GM18507 (cell line): ENCODE data around the gene NEUROG1.
"Not testable (repeated sequence)": the region's sequence is repeated elsewhere in the genome, so short reads cannot be mapped to it uniquely, and the experiment has no call there.

Experiments used
- DNase-seq: peaks from one replicate; pipeline ENCODE4 v3.0.0; 2011; ENCODE audit warnings: low read depth; ENCODE audit not compliant: insufficient read length; ENCODE audit errors: extremely low spot score
- FAIRE-seq: peaks from 2 replicates; lab custom pipeline; 2011; peaks lifted over from hg19 to GRCh38; lab: Jason Lieb, UNC

NEUROG1 gene

GRCh38 chr5:135502836-135503520 is 32.8 kb downstream of the NEUROG1 start:
- no peak for DNase-seq
- FAIRE-seq: no peak

- FAIRE-seq: no peak
- DNase-seq: no peak
Observed at GRCh38 chr5:135501965-135502364, 33.8 kb downstream of the NEUROG1 start.

- FAIRE-seq (no peak), DNase-seq (no peak)
Observed at GRCh38 chr5:135498637-135498995, 37.1 kb downstream of the NEUROG1 start.

DNA sequence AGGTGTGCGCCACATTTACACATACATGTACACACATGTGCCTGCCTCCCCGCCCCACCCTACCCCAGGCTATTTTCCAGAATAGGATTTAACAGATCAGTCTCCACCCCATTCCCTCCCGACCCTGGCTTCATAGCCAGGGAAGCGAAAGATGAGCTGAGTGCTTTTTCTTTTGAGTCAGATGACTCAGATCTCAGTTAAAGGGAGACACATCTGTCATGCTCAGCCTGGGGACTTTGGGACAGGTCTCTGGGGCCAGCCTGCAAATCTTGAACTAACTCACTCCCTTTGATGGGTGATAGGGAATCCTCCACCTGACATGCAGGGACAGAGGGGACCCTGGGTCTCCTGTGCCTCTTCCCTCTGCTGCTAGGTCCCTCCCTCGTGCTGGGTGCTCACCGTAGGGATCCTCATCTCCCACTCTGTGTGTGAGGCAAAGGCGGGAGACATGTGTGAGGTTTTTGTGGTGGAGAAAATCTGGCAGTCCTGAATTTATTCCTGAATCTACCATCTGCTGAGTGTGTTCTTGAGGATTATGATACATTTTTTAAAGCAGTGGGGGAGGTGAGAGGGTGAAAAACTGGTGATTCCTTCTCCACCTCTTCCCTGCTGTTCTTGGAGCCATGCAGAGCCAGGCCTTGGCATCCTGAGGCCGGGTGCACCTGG is 37.7 kb downstream of the NEUROG1 start:
- FAIRE-seq: no peak
- no peak for DNase-seq

- not testable (repeated sequence) for DNase-seq, FAIRE-seq
Observed at GRCh38 chr5:135495531-135495930, 40.2 kb downstream of the NEUROG1 start.

DNA sequence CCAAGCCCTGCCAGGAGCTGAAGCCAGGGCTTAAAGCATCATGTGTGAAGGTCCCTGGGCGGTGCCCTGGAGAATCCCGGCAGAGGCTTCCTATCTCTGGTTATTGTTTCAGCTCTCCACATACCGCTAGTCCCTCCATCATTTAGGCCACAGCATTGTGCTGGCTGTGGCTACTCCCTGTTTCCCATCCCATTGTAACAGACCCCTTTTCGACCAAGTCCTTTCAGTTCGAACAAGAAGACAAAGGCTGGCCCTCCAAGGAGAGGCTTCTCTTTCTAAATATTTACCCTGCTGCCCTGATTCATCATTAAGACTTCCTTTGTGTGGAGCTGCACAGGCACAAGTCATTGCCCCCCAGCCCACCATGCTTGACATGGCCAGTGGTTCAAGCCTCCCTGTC is 41.6 kb downstream of the NEUROG1 start:
- DNase-seq: no peak
- FAIRE-seq: no peak

GRCh38 chr5:135493406-135494180 is 42.2 kb downstream of the NEUROG1 start:
- no peak for DNase-seq
- FAIRE-seq: no peak

DNA sequence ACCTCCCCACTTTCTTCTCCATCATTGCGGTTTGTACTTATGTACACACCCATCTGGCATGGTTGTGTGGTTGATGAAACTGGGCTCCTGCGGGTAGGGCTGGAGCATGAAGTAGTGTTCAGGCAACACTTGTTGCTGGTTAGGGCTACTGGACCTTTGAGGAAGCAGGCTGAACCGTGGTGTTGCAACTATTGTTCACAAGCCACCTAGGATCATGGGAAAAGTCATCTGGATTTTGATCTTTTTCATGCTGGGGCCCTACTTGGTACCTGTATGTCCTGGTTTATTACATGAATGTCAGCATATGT is 43.5 kb downstream of the NEUROG1 start:
- FAIRE-seq (no peak), DNase-seq (no peak)

DNA sequence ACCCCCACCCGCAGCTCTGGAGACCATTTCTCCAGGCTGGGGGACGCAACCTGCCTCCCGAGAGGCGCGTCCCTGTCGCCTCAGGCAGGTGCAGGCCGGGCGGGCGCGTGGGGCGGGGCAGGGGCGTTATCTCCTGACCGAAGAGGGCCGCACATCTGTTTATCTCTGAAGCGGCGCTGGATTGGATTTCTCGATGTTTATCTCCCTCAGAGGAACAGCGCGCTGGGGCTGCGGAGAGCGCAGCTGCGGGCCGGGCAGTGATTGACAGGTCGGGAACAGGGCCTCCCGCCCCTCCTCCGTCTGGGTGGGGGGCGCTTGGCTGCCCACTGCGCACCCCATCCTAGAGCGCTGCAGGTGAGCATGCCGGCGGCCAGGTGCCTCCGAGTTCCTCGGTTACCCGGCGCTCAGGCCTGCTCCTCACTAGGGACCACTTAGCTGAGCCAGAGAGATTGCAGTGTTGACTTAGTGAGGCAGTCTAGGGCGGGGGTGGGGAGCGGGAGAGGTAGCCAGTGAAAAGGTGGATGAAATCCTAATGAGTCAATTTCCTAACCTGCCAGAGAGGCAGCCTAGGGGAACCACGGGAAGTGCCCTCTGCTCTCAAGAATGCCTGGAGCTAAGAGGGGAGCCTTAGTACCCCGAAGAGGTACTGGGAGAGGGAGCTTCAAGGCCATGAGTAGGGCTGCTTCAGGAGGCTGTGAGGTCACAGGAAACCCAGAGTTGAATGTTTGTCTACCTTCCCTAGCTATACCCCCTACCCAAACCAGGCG is 44.0 kb downstream of the NEUROG1 start:
- FAIRE-seq (no peak), DNase-seq (no peak)

- no peak for DNase-seq
- FAIRE-seq: no peak
Observed at GRCh38 chr5:135491038-135491551, 44.7 kb downstream of the NEUROG1 start.

DNA sequence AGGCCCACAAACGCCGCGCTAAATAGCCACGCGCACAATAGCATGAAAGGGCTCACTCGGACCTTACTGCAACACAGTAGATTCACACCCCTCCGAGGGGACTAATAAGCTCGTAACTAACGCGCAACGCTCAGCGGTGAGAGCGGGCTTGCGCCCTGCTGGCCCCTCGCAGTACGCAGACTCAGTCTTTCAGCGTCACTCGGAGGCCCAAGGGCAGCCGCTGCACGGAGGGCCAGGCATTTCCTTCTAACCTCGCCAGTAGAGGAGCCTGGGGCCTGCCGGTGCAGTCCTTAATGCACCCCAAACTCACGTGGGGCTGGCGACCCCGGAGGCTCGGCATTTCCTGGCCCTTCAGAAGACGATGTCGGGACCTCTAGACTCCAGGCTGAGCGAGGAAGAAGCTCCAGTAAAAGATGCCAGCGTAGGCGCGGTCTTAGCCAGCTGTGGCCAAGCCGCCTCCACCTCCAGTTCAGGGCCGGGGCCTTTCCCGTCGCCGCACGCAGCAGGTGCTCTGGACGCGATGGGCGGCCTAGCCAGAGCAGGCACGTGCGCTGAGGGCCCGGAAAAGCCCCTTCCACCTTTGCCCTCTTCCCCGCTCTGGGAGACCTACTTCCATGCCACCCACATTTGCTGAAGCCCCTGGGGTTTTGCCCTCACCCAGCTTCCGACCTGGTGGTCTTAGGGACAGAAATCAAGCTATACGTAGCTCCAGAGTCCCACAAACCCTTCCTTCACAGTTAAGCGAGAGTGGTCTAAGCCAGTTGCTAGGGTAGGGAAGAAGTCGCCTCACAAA is 45.3 kb downstream of the NEUROG1 start:
- FAIRE-seq (no peak), DNase-seq (no peak)

GRCh38 chr5:135489466-135490244 is 46.1 kb downstream of the NEUROG1 start:
- no peak for FAIRE-seq

DNA sequence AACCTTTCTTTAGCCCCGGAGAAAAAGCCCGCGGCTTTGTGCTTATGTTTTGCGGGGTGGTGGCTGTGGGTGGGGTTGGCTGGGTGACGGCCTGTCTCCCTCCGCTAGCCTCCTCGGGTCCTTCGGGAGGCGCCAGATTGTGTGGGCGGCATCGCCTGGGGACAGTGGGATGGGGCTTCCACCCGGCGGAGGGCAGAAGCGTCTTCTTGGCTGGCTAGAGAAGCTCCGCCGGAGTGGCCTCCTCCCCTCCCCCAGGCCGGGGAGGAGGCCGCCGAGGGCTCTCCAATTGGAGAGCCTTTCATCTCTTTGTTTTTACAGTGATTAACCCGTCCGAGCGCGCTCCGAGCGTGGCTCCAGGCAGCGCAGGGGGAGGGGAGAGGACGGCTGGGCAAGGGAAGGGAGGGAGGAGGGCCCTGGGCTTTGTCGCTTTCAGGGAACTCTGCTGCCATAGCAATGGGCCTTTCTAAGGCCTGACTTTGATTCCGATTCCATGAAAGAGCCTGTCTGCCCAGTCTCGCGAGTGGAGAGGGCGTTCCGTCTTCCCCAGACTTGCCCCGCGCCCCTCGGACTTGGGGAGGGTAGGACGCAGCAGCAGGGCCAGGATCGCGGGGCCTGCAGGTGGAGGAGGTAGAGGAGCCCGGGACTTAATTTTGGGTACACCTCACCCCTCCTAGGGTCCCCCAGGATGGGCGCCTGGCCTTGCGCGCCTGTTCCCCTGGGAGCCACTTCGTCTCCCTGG is 46.9 kb downstream of the NEUROG1 start:
- DNase-seq (no peak), FAIRE-seq (no peak)

More at GRCh38 chr5:135489466-135490244, 46.1 kb downstream of the NEUROG1 start:
- DNase-seq: no peak

DNA sequence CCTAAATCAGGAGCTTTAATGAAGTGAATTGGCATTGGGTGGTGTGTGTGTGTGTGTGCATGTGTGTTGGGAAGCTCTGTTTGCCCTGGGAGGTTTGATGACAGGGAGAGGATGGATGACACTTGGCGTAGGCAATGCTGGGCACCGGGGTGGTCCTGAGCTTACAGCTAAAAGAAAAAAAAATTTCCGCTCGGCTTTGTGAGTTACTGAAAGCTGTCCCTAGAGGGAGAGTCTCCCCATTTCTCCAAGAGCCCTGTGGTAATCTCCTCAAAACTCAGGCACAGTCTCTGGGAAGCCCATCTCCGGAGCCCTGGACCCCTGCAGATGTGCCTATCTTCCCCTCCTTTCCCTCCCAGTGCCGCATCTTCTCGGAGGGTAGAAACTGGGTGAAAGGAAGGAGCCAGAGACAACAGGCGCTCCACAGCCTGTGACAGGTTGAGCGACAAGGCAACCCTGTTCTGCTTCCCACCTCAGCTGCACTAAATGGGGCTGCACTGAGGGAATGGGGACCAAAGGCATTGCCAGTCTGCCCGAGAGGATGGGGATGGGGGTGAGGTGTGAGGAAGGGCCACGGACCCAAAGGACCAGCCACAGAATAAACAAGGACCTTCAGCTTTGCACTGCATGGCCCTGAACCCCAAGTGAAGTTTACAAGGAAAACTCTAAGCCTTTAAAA is 47.8 kb downstream of the NEUROG1 start:
- FAIRE-seq (no peak), DNase-seq (no peak)

- no peak for FAIRE-seq
Observed at GRCh38 chr5:135487037-135487395, 48.7 kb downstream of the NEUROG1 start.

GRCh38 chr5:135486131-135487036 is 49.4 kb downstream of the NEUROG1 start:
- no peak for FAIRE-seq
- no peak for DNase-seq

More at GRCh38 chr5:135487037-135487395, 48.7 kb downstream of the NEUROG1 start:
- DNase-seq: no peak
